HG02840 (cell line): ENCODE measurements around the gene SERGEF.

Experiments used
- ATAC-seq: cut with Tn5 transposase; IDR thresholded peaks from one replicate; pipeline ENCODE4 v1.9.1; 2021; ENCODE audit warnings: mild to moderate bottlenecking, moderate library complexity, moderate number of reproducible peaks; ENCODE audit not compliant: unreplicated experiment, low FRiP score

Gene SERGEF

DNA sequence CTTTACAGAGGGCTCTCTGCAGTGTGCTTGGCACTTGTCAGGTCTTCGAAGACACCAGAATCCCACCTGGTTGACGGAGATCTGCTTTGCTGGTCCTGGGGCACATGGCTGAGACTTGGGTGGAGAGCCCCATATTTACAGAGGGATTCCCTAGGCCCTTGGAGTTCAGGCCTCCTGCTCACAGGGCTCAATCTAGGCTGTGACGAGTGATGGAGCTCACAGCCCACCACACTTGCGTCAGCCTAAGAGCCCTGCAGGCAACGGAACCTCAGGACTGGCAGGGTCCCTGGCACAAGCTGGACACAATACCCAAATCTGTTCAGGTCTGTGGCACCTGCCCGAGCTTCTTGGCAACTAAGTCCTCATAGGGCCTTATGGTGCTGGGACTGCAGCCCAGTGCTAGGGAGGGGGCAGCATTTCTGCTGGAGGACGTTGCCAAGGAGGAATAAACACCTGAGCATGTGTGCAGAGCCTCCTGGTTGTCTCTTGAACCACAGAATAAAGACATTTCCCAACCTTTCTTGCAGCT, 219.1 kb downstream of the SERGEF start:
- ATAC-seq: no peak

GRCh38 chr11:17792161-17792560, 220.7 kb downstream of the SERGEF start:
- no peak for ATAC-seq

DNA sequence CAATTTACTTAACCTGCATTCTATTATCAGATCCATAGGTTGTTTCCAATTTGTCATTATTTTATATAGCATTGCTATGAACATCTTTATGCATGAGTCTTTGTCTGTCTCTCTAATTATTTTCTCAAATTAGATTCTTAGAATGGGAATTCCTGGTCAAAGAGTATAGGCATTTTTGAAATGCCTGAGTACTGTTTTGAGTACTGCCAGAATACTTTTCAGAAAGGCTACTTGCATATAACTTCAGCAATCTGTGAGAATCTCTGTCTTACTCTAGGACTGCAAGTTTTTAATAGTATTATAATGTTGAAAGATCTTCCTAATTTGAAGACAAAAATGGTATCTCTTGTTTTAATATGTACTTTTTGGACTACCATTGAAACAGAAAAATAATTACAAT, 221.7 kb downstream of the SERGEF start:
- ATAC-seq: no peak

GRCh38 chr11:17790453-17790852, 222.4 kb downstream of the SERGEF start:
- ATAC-seq: no peak

DNA sequence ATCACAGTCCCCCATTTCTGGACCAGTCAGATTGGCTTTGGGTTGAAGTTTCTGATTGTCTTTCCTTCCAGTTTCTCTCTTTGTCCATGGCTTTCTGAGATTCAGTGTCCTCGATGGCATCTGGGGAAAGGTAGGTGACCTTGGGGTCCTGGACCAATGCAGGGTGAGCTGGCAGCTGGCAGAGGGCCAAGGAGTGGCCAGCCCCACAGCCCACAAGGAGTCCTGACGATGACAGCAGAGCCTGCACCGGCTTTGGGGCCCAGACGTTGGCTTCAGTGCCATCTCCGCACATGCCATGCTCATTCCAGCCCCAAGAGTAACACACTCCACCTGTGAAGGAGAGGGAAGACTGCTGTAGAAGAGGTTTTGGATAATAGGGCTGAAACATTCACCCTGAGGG, 224.8 kb downstream of the SERGEF start:
- no peak for ATAC-seq

DNA sequence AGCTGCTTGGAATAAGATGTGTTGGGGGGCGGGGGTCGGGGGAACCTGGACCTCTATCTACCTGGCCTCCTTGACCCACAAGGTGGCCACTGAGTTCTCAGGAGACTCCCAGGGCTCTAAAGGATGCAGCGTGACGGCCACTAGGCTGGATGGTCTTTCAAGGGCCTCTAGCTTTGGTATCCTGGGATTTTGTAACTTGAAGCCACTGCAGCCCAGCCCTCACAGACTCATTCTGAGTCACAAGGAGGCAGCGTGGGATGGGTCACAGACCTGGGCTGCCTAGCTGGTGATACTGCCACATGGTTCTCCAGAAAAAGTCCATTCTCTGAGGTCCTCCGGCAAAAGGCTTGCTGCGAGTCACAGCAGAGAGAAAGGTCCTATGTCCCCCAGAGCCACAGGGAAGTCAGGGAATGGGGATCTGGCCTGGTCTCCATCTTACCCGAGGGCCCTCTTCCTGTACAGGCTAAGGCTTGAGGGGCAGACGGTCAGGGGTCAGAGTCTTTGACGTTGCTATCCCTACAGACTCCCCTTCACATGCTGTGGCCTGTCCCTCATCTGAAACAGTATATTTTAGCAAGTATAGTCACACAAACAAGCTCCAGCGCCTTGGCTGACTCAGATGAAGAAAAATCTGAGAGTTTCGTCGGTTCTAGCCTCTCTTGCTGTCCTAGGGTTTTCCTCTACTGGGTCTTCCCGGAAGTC, 225.9 kb downstream of the SERGEF start:
- no peak for ATAC-seq

DNA sequence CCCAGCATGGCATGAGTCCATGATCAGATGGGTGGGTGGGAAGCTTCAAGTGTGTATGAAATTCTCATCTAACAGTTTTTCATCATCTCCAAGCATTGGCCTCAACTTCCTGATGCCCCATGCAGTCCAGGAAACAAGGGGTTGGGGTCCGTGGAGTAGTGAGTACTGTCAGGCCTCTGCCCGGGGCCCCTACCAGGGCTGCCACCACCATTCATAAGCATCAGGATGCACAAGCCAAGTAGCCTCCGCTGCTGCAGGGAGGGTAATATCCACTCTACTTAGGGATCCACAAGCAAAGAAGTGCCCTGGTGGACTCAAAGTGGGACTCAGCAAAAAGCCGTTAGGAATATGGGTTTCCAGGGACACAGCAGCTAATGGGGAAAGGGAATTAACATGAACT, 229.0 kb downstream of the SERGEF start:
- no peak for ATAC-seq

DNA sequence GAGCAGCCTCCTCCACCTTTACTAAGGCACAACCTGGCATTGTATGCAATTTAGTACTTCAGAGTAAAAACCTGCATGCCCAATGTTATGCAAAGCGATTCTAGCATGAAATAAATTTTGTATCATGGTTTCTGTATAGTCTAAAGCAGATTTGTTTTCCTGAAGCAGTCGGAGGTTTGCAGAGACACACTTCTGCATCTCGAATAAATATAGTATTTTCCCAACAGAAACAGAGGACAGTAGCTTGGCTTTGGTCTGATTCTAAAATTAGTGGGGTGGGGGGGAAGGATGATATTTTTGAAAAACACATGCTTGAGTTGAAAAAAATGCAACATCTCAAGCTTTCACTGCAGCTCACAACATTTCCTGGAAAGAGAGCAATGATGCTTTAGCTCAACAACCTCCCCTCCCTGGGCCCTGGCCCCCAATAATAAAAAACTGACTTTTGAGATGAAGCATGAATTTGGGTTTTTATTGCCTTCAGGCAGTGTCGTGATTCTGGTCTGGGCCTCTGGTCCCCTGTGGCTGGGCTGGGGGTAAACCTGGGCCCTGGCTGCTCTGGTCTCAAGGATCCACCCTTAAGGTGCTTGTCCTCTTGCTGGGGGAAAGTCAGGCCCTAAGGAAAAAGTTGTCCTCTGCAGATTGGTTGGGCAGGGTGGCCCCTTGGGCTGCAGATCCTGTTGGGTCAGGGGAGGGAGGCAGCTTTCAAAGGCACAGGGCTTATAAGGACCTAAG, 230.1 kb downstream of the SERGEF start:
- ATAC-seq: no peak

GRCh38 chr11:17782145-17782544, 230.7 kb downstream of the SERGEF start:
- ATAC-seq: no peak

GRCh38 chr11:17781626-17782025, 231.2 kb downstream of the SERGEF start:
- ATAC-seq: no peak

DNA sequence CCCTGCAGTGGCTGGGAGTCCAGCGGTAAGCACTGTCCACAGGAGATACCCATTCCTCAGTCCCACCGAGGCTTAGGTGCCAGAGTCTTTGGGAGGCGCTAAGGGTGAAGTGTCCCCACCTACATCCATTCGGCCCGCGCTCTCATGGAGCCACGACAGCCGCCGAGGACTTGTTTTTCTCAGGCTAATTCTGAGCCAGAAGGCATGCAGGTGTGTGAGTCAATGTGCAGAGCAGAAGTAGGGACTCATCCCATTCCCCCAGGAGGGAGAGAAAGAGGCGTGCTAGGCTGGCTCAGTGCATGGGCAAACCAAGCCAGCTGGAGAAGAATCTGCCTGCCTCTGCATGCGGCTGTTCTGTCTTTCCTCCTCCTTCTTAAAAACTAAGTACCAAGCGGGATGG, 231.6 kb downstream of the SERGEF start:
- no peak for ATAC-seq

DNA sequence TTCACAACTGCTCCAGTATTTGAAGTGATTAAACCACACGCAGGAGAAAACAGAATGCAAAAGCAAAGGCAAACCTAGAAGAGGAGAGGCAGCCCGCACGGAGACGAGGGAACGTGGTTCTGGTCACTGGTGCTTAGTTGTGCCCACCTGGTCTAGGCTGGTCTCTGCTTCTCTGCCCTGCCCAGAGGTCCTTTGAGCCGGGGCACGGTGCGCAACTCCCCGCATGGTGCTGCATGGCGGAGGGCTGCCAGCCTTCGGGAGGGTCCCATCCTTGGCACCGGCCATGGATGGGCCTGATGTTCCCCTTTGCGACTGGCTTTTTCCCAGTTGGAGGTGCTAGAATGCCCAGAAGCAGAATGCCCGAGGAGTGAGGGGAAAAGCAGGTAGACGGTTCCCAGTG, 232.2 kb downstream of the SERGEF start:
- ATAC-seq: no peak

DNA sequence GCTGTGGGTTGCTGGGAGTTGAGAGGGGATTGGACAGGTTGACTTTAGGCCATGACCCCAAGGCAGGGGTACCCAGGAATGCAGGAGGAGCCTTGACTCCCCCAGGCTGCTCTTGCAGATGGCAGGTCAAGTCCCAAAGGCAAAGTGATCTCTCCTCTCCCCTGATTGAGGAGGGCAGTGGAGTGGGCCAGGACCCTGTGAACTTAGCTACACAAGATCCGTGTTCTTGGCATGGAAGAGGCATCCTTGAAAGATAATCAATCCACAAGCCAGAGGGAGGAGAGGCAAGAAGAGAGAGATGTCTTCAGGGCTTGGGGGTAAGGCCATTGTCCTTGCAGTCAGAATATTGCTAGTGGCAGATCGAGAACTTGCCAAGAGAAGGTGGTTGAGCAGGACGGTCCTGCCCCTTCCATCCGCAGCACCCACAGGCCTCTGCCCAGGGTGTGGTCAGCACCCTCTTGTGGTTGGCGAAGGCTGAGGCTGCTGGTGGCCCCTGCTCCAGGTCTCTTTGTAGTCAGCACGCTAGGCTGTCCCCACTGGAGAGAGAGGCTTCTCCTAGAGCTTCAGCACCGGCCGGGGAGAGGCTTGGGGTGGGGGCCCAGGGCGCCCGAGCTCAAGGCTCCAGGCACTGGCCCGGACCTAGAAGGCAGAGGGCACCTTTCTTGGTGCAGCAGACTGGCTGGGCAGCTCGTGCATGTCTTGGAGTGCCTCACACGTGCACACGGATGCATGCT, 232.8 kb downstream of the SERGEF start:
- ATAC-seq: no peak

- no peak for ATAC-seq
Measured at GRCh38 chr11:17778956-17779860, 233.6 kb downstream of the SERGEF start.

GRCh38 chr11:17778352-17778751, 234.5 kb downstream of the SERGEF start:
- no peak for ATAC-seq

- no peak for ATAC-seq
Measured at GRCh38 chr11:17777738-17778091, 235.1 kb downstream of the SERGEF start.

DNA sequence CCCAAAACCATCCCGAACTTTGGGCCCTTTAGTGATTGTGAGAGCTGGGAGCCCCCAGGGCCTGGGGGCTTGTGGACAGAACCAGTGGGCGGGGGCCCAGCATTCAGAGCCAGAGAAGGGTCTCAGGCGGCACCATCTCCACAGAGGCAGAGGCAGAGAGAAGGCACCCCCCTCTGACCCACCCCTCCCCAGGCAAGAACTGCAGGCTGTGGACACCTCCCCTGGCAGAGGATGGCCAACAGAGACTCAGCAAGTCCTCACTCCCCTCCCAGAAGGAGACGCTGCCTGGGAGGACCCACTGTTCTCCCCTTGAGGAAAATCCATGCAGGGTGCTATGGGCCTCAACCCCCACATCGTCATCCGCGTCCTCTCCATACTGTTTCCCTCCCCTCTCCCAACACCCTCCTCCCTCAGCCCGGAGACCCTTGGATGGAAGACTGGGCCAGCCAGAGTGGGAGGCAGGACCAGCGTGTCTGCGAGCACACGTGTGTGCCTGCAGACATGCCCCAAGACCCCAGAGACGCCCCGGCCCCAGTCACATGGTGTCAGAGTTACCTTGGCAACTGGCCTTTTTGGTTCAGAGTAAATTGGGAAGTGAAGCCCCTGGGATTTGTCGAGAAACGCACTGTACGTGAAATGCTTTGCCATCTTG, 235.6 kb downstream of the SERGEF start:
- ATAC-seq: no peak

GRCh38 chr11:17776212-17776875, 236.5 kb downstream of the SERGEF start:
- ATAC-seq: no peak

- no peak for ATAC-seq
Measured at GRCh38 chr11:17775507-17776211, 237.2 kb downstream of the SERGEF start.
